H1 (cell line): ENCODE results near the gene IL18BP. TPM values are rescaled to one million over a fixed set of nuclear protein-coding genes. Genes with fewer than 3 reads are reported as not detected.

Source experiments
- EGR1 ChIP-seq: IDR thresholded peaks from 2 replicates; pipeline ENCODE4 v1.6.1; 2011; ENCODE audit warnings: low read depth, low read length, borderline replicate concordance
- RBBP5 ChIP-seq: IDR thresholded peaks from 2 replicates; pipeline ENCODE4 v1.7.1; 2012; ENCODE audit warnings: low read depth, mild to moderate bottlenecking, inconsistent platforms, low read length, moderate library complexity, borderline replicate concordance
- RFX5 ChIP-seq: IDR thresholded peaks from 2 replicates; pipeline ENCODE4 v1.6.1; 2011; ENCODE audit warnings: low read depth, low read length, improper control_type of control experiment, borderline replicate concordance
- TAF1 ChIP-seq: IDR thresholded peaks from 2 replicates; pipeline ENCODE4 v1.6.1; 2011; ENCODE audit warnings: mild to moderate bottlenecking, low read depth, low read length
- TEAD4 ChIP-seq: IDR thresholded peaks from 2 replicates; pipeline ENCODE4 v1.6.1; 2012; ENCODE audit warnings: low read depth, low read length, inconsistent platforms, mixed read lengths
- polyA plus RNA-seq, 7 experiments: library from polyadenylated mRNA; depleted of rRNA in 3 of 7; stranded (reverse) in 5 of 7; unstranded in 2 of 7; fragments of >200 nt in 5 of 7; fragments of 200-250 nt in 2 of 7; gene quantifications; 1 replicate in 5 of 7; 2 replicates in 1 of 7; 4 replicates in 1 of 7; pipeline versions ENCODE4 v1.2.1 to v1.2.3, GENCODE V29; 2011 to 2013; ENCODE audit warnings: missing spikeins in 2 of 7, mixed read lengths in 2 of 7
- total RNA-seq: library from RNA; stranded (reverse); fragmentation: NEBNext Ultra II Directional; extraction: Animal tissue kit (Norgen Biotek cat#: 25700); gene quantifications from 2 replicates; pipeline ENCODE4 v1.2.1, GENCODE V29; 2021

IL18BP gene
- total and polyA plus RNA-seq, 2 of the 8 experiments (the other 6 are each of a cell fraction or from before 2014, with no cell fraction given), result 9.8 to 17.0 TPM

DNA sequence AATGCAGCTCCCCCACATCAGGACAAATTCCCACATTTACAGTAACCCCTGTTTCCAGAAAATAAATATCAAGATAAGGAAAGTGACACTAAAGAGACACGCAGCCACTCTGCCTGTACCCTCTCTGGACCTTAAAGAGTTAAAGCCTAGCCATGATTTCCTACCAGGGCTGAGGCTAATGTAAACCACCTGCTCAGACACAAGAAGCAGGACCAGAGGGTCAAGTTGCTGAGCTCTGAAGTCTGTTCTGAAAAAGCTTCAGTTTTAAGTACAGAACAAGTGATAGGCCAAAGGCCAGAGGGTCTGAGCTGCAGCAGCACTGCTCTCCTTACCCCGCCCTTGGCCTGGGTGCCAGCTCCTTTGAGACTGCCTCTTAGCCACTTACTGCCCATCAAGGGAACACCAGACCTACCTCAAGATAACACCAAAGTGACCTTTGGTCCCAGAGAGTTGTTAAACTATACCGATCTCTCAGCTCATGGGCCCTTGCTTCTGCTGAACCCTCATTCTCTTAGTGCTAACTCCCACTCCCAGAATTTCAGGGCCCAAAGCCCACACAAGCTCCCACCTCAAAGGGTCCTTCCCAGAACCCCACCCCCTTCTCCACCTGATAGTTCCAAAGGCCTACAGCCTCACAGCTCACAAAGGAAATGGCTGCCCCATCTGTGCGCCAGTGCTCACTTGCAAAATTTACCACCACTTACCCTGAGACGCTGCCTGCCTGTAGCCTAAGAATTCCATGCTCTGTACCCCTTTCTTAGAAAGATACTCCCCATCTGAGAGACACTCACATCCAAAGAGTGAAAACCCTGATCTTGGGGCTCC, 40.5 kb downstream of the IL18BP start (continued):
- TF ChIP-seq TAF1 (no peak), RBBP5 (no peak), EGR1 (no peak), TEAD4 (no peak), RFX5 (no peak)
